Keratinocyte (primary cell): ENCODE results near the gene MGAT3.

Source experiments
- CTCF ChIP-seq, 3 experiments: IDR thresholded peaks in 1 of 3; conservative IDR thresholded peaks in 1 of 3; optimal IDR thresholded peaks in 1 of 3; 2 replicates in 2 of 3; 3 replicates in 1 of 3; pipeline versions ENCODE3 to v1.5.1; 2011; ENCODE audit warnings: low read length in 3 of 3, mild to moderate bottlenecking in 3 of 3, moderate library complexity in 2 of 3, control low read depth in 1 of 3, inconsistent platforms in 1 of 3; ENCODE audit not compliant: insufficient read depth in 2 of 3; ENCODE audit errors: extremely low read depth in 1 of 3
- EZH2 ChIP-seq: IDR thresholded peaks from one replicate; pipeline ENCODE4 v1.6.1; 2012; ENCODE audit warnings: inconsistent platforms, mild to moderate bottlenecking, low read length, moderate library complexity

DNA sequence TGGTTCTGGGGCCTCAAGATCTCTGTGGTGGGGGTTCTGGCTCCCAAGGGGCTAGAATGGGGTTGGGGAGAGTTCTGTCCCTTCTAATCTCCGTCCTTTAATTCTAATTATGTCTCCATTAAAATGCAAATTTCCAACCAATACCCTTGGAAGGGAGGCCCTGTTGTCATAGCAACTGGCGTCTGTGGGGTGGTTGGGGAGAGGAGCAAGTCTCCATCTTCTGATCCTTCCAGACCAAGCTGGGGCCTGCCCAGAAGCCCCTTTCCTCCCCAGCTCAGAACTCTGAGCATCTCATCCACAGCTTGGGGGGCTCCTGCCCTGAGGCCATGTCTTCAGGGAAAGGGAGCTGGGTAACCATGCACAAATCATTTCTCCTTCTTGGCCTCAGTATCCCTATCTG, 81.2 kb downstream of the MGAT3 start:
- no peak for TF ChIP-seq CTCF (optimal IDR thresholded peaks at IDR 0.05 in 1 of 3, IDR thresholded peaks at IDR 0.05 in 1 of 3, conservative IDR thresholded peaks at IDR 0.05 in 1 of 3; ENCODE audit: extremely low read depth in 1 of 3, insufficient read depth in 2 of 3, low read length in 3 of 3)
- no peak for TF ChIP-seq EZH2
